GM19468 (cell line): ENCODE results near the gene GPBP1L1.
"Not testable (repeated sequence)": the region's sequence is repeated elsewhere in the genome, so short reads cannot be mapped to it uniquely, and the experiment has no call there.

Experiments
- ATAC-seq: cut with Tn5 transposase; IDR thresholded peaks from one replicate; pipeline ENCODE4 v1.9.1; 2021; ENCODE audit warnings: mild to moderate bottlenecking, moderate library complexity, moderate number of reproducible peaks; ENCODE audit not compliant: unreplicated experiment; ENCODE audit errors: extremely low read depth

The GPBP1L1 gene

DNA sequence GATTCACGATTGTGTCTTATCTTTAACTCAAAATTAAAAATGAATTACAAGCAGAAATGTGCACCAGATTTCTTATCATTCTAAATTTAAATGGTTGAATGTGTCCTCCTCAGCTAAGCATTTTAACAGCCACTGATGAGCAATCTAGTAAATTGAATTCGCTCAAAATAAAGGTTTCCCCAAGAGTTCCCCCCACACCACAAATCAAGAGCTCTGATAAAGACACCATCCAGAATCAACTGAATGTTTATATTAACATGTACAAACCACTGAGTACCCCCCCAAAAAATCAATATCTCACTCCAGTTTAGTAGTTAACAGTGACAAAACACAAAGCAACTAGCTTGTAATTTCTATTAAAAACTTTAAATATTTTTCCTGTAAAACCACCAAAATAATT is 1.9 kb downstream of the GPBP1L1 start:
- no peak for ATAC-seq

DNA sequence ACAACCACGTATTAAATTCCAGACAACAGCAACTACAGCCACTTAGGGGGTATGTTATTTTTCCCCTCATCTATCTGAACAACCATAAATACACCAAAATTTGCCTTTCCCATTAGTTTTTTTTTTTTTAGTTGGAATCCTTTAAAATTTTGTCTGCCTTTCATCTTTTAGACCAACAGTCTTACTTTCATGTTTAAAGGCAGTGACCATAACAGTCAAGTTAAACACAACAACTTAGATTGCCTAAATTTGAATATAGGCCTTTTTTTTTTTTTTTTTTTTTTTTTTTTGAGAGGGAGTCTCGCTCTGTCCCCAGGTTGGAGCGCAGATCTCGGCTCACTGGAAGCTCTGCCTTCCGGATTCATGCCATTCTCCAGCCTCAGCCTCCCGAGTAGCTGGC is 3.4 kb downstream of the GPBP1L1 start:
- no peak for ATAC-seq

DNA sequence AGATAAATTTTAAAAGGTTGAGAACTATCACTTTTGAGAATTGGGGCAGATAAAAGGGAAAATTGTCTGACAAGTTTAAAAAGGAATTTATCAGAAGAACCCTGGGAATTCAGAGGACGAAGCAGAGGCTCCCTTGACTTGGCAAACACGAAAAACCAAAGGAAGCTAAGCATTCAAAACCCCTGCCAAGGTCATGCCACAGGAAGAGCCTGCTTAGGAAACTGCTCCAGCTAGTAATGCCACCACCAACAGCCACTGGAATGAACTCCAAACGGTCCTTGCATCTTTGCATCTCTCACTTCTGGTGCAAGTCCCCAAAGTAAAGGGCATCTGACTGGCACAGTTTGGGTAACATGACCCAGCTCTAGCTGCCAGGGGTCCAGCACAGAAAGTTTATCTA is 7.2 kb downstream of the GPBP1L1 start:
- ATAC-seq, result no peak

DNA sequence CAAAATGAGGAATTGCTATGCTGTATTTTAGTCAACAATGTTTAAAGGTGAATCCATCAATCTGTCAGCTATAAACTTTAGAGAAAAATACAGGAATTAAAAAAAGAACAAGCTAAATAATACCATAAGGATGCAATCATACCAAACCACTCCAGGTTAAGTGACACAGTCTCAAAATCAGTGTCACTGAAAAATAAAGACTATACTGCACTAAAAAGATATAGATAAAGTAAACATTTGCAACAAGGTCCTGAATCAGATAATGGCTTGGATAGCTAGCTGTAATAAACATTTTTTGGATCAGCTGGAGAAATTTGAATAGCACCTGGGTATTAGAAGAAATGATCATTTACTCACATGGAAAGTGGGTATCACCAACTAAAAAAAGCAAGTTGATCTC is 7.8 kb downstream of the GPBP1L1 start:
- no peak for ATAC-seq

DNA sequence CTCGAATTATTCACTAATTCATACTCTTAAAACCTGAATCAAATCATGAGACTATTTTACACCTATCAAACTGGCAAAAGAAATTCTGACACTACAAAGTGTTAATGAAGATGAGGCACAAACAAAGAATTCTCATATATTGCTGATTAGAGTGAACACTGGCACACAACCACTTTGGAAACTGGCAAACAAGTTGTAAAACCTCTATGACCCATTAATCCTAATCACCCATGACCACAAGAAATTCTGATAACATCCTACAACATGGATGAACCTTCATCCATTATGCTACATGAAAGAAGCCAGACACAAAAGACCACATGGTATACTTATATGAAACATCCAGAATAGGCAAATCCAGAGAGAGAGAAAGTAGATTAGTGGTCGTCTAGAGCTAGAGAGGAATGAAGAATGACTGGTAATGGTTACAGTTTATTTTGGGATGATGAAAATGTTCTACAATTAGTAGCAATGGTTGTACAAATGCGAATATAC is 8.5 kb downstream of the GPBP1L1 start:
- ATAC-seq, result no peak

DNA sequence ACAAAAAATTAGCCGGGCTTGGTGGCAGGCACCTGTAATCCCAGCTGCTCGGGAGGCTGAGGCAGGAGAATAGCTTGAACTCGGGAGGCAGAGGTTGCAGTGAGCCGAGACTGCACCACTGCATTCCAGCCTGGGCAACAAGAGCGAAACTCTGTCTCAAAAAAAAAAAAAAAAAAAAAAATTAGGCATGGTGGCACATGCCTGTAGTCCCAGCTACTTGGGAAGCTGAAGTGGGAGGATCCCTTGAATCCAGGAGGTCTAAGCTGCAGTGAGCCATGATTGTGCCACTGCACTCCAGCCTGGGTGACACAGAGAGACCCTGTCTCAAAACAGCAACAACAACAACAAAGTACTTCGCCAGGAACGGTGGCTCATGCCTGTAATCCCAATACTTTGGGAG is 9.8 kb downstream of the GPBP1L1 start:
- ATAC-seq, result not testable (repeated sequence)

DNA sequence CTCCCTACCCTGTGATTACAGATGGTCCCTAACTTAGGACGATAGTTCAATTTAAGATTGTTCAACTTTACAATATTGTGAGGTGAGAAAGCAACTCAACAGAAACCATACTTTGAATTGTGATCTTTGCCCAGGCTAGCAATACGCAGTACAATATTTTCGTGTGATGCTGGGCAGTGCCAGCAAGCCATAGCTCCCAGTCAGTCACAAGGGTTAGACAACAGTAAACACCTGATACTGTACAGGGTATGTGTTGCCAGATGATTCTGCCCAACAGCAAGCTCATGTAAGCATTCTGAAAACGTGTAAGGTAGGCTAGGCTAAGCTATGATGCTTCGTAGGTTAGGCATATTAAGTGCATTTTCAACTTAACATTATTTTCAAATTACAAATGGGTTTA is 11.9 kb downstream of the GPBP1L1 start:
- ATAC-seq, result no peak

DNA sequence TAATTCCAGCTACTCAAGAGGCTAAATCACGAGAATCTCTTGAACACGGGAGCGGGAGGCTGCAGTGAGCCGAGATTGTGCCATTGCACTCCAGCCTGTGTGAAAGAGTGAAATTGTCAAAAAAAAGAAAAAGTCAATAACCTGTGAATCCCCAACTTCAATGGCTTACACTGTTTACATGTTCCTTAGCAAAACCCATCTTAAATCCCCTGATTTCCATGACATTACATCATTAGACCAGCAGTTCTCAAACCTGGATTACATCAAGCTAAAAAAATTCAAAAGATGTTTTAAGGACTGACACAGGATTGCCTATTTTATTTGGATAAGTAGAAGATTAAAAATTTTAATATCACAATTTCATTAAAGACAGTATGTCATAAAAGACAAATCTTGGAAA is 12.4 kb downstream of the GPBP1L1 start:
- no peak for ATAC-seq

DNA sequence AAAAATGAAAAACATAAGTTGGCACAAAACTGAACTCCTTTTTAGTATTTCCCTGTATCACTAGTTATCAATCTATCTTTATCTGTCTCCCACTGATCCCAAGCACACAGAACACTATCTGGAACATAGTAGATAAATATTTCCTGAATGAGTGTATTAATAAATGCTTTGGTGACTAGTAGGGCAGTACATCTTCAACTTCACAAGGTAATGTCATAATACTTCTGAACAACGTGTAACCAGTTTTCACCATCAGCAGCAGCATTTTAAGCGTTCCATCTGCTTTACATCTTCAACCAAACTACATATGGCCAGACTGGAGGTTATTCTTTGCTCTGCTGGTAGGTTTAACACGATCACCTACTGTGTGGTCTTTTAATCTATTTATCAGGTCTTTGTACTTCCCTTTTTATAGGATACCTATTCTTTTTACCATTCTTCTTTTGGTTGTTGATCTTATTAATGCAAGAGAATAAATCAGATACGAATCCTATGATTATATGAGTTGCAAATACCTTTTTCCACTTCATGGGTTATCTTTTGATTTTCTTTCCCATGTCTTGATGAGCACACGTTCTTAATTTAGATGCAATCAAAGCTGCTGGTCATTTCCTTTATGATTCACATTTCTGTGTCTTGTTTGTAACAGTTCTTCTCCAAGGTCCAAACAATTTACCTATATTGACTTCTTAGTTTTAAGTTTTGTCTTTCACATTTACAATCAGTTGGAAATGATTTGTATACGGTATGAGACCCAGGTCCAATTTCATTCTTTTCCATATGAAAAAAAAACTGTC is 16.3 kb downstream of the GPBP1L1 start:
- ATAC-seq, result no peak

DNA sequence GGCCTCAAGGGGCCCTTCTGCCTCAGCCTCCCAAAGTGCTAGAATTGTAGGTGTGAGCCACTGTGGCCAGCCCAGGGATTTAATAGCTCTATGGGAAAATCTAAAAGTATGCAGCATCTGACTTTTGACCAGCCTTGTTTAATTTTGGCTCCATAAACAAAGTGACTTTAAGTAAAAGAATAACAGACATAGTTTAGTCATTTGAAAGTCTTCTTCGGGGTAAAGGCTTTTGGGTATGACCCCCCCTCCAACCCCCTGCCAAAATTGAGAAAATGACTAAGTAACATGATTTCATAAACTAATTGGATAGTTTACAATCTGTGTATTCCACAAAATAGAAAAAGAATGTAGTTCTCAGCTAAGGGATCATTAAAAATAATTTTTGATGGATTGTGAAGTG is 17.0 kb downstream of the GPBP1L1 start:
- ATAC-seq, result no peak

DNA sequence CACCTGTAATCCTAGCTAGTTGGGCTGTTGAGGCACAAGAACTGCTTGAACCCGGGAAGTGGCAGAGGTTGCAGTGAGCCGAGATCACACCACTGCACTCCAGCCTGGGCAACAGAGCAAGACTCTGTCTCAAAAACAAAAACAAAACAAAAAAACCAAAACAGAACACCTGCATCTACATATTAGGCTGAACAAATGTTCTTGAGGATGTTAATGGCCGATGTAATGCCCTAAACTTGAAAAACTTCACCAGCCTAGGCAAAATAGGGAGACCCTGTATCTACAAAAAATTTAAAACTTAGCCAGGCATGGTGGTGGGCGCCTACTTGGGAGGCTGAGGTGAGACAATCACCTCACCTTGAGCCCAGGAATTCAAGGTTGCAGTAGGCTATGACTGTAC is 17.8 kb downstream of the GPBP1L1 start:
- ATAC-seq, result no peak

DNA sequence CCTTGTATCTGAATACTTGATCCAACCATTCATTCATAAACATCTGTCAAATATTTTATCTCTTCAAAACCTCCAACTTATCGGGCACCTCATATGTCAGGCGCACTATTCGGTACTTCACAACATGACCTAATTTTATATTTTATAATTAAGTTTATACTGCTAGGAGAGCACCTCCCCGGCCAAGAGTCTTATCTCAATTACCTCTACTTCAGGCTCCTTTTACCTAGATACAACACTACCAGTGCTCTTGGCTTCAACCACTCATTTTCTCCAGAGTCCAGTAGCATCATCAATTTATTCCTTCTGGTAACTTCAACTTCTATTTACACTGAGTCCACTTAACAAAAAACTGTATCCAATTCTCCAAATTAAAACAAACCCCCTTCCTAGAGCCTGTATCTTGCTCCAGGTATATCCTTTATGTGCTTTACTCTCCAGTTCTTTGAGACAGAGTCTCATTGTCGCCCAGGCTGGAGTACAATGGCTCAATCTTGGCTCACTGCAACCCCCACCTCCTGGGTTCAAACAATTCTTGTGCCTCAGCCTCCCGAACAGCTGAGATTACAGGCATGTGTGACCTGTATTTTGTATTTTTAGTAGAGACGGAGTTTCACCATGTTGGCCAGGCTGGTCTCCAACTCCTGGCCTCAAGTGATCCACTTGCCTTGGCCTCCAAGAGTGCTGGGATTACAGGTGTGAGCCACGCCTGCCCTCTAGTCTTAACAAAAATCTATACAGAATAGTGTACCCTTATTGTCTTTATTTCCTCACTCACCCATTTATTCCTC is 18.8 kb downstream of the GPBP1L1 start:
- ATAC-seq, result no peak

DNA sequence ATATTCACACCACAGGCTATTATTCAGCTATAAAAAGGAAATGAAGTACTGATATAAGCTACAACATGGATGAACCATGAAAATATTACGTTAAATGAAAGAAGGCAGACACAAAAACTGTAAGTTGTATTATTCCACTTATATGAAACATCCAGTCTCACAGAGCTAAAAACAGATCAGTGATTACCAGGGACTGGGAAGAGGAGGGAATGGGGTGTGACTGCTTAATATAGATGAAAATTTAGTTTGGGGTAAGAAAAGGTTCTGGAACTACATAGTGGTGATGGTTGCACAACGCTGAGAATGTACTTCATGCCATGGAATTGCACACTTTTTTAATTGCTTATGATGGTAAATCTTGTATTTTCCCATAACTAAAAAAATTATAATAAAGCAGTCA is 19.5 kb downstream of the GPBP1L1 start:
- ATAC-seq, result no peak

DNA sequence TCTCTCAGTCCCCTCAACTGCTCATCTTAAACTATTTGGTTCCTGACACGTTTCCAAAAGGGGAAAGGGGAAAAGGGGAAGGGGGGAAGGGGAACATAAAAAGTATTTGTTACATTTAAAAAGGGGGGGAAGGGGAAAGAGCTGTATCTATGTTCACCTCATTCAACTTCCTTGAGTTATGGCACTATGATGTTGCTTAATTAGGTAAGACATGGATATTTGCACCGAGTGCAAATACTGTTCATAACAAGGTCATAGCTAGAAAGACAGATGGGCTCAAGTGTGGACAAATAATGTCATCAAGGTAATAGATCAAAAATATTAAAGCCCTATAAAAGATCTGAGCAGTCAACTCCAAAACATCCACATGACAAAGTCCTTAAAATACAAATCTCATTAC is 26.0 kb downstream of the GPBP1L1 start:
- ATAC-seq, result no peak

DNA sequence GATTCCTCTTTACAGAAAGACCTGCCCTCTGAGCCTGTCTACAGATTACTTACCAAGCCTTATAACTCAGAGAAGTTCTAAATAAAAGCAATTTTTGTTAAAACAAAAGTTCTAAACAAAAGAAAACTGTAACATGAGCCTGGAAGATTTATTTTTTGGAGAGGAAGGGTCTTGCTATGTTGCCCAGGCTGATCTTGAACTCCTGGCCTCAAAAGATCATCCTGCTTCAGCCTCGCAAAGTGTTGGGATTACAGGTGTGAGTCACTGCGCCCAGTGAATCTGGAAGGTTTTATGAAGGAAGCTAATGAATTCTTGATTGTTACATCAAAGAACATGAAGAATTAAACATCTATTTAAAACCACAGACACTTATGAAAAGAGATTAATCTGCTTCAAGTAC is 27.1 kb downstream of the GPBP1L1 start:
- ATAC-seq, result no peak

DNA sequence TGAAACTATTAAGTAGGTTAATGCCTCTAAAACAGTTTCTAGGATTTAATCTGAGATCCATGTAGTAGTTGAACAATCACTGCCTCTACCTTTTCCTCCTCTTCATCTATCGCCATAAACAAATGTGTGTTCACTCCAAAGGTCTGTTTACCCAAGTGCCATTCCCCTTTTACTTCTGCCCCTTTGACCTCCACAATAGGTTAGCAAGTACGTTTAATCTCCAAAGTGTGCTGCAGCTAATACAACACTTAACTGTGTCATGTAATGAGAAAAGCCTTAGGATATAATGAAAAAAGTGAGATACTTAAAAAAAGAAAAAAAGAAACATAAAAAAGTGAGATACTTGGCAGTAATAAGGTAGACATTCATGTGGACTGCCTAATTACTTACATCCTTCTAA is 28.2 kb downstream of the GPBP1L1 start:
- no peak for ATAC-seq

DNA sequence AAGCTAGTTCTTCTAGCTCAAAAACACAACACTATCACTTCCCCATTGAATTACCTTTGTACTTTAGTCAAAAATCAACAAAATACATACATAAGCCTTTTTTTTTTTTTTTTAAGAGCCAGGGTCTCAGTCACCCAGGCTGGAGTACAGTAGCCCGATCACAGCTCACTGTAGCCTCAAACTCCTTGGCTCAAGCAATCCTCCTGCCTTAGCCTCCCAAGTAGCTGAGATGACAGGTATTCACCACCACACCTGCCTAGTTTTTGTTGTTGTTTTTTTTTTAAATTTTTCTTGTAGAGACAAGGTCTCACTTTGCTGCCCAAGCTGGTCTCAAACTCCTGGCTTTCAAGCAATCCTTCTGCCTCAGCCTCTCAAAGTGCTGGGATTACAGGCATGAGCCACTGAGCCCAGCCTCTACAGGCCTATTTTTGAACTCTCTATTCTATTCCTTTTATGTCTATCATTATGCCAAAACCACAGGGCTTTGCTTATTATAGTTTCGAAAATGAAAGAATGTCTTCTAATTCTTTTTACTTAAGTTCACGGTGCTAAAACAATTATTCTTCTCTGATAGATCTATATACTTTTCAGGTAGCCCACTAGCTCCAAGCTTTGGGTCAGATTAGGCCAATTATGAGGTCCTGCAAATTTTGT is 29.6 kb downstream of the GPBP1L1 start:
- ATAC-seq, result no peak

DNA sequence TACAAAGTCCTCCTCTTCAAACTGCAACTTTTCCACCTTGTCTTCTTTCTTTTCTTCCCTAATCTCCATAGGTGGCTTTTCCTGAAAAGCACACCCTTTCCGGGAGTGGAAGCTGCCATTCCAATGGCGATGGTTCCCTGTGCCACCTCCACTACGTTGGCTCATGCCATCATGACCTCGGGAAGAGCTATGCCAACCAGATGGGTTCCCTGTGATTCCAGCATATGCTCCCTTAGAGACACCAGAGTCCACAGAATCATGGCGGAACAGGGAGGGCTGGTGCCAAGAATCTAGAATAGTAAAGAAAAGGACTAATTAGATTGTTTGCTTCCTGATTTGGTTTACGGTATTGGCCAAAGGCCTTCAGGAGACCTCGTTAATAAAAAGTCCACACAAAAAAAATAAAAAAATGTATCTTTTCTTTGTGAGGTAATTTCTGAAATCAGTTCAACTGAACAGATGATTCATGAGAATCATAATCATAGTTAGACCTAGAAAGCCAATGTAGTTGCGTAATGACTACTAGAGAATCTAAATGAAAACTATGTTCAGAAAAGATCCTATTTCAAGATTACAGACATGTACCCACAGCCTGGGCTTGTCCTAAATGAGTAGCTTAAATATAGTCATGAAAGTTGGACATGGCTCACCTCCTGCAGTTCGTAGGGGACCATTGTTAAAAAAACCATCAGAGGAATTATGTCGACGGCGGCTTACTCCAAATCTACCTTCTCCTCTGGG is 31.6 kb downstream of the GPBP1L1 start:
- no peak for ATAC-seq

DNA sequence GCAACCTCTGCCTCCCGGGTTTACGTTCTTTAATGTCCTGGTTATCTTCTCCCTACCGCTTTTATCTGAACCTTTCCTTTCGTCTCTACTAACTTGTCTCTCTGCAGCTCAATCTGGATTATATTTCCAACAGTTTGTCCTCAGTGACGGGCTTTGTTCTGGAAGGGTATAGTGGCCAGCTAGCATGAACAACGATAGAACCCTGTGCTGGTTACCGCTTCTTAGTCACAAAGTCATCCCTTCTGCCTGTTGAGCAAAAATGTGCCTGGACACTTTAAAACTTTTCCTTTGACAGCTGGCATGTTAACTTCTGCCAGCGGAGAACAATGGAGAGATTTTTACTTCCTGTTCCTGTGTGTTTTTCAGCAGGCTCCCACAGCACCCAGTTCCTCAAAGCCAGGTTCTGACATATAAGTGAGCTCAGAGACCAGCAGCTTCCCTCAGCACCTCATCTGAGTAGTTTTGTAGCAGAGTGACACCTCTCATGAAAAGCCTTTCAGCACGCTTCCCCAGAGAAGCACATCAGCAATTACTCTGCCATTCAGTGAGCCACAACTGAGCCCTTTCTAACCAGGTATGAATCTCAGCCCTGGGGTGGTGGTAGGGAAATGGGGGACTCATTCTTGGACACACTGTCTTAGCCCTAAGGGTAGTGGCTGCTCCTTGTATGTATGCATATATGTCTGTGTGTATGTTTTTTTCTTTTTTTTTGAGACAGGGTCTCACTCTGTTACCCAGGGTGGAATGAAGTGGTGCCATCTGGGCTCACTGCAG is 38.9 kb downstream of the GPBP1L1 start:
- ATAC-seq, result no peak

DNA sequence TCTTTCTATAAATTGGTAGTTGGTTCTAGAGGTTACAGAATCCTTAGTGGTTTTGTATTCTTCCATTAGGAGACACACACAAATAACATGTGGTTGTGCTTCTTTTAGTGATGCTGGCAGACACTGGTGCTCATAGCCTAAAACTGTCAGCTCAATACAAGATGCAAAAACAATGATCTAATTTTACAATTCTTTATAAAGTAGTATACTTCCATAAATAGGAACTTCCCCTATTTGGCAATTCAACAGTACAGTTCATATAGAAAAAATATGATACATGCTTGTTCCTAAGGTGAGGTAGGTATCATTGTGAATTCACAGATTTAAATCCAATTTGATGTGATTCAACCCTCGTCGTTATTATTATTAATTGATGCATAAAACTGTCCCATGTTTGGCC is 41.7 kb downstream of the GPBP1L1 start:
- ATAC-seq, result no peak
